ENCODE results near the gene NRM.
A peak's percentile ranks its signal among the peaks of the same experiment; 100 is the strongest.
"Not testable (repeated sequence)": the region's sequence is repeated elsewhere in the genome, so short reads cannot be mapped to it uniquely, and the experiment has no call there.

The NRM gene

DNA sequence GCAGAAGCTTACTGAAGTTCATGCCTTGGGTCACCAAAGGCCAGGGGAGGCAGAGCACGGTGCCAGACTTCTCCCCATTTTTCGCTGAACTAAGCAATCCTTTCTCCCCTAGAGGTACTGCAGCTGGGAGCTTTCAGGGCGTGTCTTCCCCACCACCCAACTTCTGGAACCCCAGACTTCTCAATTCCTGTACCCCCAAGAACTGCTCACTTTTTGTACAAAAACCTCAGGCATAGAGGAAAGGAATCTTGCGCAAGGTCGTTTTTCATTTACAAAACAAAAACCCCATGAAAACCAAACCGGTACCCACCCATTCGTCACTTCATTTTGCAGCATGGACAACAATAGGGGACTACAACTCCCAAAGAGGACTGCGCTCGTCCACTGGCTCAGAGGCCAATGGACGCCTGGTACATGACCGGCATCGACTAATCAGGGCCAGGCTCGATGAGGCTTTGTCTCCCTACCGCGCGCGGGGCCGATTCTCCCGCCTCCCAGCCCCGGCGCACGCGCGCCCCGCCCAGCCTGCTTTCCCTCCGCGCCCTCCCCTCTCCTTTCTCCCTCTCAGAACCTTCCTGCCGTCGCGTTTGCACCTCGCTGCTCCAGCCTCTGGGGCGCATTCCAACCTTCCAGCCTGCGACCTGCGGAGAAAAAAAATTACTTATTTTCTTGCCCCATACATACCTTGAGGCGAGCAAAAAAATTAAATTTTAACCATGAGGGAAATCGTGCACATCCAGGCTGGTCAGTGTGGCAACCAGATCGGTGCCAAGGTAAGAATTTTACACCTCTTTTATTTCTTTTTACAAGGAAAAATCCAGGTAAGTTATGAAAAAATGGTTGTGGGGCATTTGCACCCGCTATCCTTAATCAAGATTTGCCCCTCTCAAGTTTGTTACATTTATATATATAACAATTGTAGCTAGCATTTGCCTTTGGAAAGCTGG, 29.3 kb upstream of the NRM start, which contains the start of gene TUBB:
Gene TUBB (plus strand): TSS at position 562 of the 947 bp plus-strand sequence. CDS start 155 bp downstream, at position 717.
- DNase-seq = peak; percentile 96

DNA sequence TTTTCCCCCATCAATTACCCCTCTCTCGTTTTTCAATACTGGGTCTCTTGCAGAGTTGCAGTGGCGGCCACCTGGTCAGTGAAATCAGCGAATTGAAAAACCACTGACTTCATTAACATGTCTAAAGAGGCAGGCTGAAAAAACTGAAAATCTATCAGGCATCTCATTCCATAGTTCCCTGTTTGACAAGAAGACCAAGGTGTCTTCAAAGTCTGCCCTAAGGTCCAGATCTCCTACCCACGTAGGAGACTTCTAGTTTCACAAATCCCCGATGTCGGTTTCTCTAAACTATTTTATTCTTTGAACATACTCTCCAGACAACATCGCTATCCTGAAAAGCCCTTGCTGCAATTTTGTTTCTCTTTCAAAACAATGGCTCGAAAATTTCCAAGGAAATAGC, 28.6 kb upstream of the NRM start:
- DNase-seq = no peak

DNA sequence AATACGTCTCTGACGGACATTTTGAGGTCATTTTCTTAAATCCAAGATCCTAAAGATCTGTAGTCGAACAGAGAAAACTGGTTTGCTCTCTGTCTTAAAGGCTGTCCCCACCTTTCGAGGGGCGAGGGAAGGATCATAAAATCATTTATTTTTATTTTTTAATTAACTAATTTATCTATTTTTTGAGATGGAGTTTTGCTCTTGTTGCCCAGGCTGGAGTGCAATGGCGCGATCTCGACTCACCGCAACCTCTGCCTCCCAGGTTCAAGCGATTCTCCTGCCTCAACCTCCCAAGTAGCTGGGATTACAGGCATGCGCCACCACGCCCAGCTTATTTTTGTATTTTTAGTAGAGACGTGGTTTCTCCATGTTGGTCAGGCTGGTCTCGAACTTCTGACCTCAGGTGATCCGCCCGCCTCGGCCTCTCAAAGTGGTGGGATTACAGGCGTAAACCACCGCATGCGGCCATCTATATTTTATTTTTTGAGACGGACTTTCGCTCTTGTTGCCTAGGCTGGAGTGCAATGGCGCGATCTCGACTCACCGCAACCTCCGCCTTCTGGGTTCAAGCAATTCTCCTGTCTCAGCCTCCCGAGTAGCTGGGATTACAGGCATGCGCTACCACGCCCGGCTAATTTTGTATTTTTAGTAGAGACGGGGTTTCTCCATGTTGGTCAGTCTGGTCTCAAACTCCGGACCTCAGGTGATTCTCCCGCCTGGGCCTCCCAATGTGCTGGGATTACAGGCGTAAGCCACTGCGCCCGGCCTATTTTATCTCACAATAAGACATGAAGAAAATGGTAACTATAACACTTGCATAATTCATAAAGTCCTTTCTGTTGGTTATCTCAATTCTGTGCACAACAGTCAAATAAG, 27.3 kb upstream of the NRM start:
- not testable (repeated sequence) for DNase-seq

DNA sequence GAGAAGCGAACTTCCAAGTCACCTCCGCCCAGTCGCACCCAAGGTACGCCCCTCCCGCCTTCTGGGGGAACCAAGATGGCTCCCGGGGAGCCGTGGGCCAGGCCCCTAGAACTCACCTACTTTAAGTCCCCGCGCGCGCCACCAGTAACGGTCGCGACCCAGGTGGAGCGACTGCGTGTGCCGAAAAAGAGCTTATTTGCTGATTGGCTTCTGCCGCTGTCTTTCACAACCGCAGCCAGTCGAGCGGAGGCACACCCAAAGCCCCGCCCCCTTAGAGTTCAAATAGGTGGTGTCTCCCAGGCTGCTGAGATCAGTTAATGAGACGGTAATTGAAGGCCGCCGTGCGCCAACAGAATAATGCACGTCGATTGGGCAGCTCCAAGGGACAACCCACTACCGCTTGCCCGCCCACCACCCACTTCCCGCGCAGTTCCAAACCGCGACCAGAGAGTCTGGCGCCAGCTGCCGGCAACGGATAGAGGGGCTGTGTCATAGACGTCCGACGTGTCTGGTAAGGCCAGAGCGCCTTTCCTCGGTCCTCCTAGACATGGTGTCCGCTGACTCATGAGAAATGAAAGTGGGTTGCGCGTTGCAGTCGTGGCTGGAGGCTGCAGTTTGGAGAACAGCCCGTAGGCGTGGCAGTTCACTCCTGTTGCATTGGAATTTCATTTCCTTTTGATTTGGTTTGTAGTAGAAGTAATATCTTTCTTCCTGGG, 26.5 kb upstream of the NRM start, which contains the start of gene MDC1:
Gene MDC1 (minus strand): TSS at position 153 of the 716 bp plus-strand sequence. CDS start 2,106 bp downstream, outside the sequence.
- peak; percentile 99 for DNase-seq

DNA sequence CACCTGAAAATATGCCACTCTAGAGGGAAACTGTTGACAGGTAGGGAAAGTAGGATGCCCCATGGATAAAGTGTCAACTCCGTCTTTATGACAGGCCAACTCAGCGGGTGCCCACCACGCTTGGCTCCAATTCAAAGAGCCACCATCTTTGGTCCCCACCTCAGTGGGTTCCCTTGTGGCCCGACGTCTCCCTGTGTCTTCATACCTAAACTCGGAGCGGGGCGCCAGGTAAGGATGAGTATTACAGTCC, 26.0 kb upstream of the NRM start:
- DNase-seq = no peak

DNA sequence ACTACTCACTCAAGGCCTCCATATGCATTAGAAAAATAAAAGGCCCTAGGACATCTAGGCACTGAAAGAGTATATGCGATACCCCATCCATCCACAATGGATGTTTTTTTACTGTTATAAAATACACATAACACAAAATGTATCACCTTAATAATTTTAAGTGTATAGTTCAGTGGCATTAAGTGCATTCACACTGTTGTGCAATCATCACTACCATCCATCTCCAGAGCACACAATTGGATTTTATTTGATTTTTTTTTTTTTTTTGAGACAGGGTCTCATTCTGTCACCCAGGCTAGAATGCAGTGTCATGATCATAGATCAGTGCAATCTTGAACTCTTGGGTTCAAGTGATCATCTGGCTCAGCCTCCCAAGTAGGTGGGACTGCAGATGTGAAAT, 23.5 kb upstream of the NRM start:
- no peak for DNase-seq

DNA sequence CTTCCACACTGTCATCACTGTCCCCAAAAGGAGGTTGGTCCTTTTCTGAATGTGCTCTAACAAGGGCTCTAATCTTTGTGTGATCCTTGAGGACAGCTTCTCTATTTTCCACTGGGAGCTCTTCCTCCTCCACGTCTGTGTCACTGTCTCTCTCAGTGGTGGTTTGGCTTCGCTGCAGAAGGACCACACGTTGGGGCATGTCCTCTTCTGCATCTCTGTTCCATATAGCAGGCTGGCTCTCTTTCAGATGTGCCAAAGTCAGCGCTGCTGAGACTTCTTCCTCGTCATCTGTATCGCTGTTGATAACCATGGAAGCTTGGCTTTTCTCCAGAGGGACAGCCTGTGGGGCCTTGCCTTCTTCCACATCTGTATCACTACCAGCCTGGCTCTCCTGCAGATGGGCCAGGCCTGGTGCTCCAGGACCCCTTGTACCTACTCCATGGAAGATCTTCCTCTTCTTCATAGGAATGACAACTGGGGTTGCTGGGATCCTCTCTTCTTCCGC, 21.7 kb upstream of the NRM start:
- DNase-seq = no peak

DNA sequence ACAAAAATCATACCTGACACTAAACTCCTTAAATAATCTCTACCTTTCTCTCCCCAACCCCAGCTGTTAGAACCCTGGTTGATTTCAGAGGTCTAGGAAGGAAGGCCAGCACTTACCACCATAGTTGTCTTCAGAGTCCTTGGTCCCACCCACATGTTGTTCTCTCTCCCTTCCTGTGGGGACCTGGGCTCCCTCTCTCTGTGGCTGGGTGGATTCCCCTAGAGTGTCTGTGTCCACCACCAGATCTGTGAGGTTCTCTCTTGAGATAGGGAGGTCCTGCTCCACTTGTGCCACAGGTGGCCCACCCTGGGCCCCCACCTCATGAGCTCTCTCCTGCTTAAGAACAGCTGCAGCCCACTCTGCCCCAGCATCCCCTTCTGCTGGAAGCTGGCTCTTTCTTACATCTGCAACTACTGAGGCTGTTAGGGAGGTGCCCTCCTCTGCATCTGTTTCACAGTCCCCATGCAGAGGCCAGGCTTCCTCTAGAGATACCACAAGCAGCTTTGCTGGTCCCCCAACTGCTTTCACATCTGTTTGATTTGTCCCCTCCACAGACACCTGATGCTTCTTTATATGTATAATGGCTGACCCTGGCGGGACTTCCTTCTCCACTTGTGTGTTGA, 21.1 kb upstream of the NRM start:
- DNase-seq = no peak

DNA sequence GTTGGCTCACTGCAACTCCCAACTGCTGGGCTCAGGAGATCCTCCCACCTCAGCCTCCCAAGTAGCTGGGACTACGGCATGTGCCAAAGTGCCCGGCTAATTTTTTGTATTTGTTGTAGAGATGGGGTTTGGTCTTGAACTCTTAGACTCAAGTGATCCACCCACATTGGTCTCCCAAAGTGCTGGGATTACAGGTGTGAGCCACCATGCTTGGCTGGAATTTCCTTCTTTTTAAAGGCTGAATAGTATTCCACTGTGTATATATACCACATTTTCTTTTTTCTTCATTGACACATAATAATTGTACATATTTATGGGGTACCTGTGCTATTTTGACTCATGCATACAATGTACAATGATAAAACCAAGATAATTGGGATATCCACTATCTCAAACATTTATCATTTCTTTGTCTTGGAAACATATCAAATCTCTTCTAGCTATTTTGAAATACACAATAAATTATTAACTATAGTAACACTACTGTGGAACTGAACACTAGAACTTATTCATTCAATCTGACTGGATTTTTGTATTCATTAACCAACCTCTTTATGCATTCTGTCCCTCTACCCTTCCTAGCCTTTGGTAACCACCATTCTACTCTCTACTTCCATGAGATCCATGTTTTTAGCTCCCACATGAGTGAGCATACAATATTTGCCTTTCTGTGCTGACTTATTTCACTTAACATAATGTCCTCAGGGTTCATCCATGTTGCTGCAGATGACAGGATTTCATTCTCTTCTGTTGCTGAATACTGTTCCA, 18.5 kb upstream of the NRM start:
- DNase-seq = no peak

DNA sequence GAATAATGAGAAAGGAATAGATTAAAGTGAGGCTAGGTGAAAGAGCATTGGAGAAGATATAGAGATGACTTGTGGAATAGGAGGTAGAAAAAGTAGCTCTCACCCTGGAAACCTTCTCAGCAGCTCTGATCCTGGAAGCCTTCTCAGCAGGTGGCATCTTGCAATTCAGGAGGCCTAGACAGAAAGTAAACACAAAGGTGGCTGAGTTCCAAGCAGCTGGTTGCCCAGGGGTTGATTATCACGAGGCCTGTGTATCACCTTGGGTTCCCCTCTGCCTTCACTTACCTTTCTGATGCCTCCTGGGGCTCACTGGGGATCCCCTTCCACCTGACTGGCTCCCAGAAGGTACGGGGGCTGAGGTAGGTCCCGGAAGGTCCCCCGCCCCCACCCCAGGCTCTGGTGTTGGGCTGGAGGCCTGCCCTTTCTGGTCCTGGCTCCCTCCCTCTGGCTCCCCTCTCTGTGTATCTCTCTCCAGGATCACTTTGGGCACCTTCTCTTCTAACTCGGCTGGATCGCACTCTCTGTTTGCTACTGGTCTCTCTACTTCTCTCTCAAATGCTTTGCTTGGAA, 16.6 kb upstream of the NRM start:
- DNase-seq = peak; percentile 69

DNA sequence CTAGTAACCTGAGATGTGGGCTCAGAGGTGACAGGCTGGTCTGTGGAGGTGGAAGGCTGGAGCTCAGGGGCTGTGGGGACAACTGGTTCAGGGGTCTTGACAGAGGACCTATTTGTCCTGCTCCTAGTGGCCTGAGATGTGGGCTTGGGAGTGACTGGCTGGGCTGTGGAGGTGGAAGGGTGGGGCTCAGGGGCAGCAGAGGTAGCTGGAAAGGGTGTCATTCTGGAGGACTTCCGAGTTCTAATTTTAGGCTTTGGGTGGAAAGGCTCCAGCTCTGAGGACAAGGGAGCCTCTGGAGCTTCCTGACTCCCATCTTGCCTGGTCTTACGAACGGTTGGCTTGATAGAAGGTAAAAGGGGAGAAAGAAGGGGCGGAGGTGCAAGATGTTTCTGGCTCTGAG, 14.8 kb upstream of the NRM start:
- DNase-seq = no peak

DNA sequence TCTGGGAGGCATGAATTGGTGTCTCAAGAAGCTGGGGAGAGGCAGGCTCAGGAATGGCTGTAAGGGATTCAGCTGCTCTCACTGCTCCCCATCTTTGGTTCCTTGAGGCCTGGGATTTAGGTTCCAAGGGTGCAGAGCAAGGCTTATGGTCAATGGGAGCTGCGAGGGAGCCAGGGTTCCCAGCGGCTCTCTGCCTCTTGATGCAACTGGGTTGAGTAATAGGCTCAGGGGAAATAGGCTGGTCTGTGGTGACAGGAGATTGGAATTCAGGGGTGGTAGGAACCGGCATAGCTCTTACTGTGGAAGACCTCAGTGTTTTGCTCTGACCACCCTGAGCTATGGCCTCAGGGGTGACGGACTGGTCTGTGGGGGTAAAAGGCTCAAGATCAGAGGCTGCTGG, 13.0 kb upstream of the NRM start:
- DNase-seq = no peak

DNA sequence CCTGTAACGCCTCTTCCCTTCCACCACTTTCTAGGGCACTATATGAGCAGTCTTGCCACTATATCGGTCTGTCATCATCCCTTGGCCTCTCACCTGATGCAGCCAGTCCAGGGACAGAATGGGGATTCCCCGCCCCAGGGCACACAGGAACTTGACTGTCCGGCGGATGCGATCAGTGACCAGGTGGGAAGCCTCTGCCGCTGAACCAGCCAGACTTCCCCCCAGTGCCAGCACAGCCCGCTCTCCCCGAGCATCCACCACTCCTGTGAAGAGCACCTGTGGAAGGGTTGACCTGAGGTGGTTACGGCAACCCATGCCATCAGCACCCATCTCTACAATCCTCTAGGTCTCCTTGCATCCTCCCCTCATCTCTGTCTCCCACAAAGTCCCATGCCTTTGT, 12.2 kb upstream of the NRM start:
- DNase-seq = no peak

DNA sequence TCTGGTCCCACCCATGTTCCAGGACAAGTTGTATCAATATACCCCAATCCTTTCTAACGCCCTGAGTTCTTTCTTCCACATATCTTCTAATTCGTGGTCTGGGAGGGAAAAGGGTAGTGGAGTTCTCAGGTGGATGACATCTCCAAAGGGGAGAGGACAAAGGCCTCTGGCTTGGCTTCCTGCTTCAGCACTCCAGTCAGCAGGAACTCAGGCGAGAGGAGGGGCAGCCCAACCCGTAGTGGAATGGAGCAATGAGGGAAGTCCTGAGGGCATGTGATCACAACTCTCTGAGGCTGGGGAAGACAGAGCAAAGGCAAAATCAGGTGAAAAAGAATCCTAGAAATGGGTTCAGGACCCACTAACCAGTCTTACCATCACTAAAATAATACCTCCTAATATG, 9.6 kb upstream of the NRM start:
- DNase-seq = no peak

DNA sequence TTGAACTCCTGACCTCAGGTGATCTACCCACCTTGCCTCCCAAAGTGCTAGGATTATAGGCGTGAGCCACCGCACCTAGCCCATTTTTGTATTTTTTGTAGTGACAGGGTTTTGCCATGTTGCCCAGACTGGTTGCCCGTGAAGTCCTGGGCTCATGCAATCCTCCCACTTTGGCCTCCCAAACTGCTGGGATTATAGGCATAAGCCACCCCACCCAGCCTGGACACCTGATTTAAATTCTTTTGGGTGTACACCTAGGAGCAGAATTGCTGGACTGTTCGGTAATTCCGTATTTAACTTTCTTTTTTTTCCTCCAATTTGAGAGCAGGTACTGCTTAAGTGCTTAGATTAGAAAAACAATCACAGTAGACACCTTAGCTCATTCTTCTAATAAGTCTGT, 5.6 kb upstream of the NRM start:
- no peak for DNase-seq

DNA sequence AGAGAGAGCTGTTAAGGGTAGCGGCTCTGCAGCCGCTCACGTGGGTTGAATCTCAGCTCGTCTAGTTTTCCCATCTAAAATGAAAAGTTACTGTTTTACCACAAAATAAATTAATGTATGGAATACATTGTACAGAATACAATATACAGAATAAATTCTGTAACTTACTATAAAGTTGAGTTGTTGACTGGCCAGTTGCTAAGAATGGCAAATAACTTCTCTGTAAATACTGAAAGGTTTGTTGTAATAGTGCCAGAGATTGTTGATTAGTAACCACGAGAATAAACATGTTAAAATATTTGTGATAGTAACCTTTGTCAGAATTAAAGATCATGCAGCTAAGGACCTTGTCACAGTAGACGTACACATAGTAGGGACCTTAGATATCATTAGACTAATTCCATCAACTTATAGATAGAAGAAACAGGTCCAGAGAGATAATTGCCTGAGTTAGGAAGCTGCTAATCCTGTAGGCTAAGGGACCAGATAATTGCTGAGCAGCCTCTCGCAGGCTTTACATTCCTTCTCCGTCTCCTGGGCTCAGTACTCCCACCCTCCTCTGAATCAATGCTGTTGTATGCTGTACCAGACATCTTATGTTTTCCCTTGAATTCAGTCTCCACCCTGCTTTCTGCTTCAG, 544 bp upstream of the NRM start:
- DNase-seq = no peak

DNA sequence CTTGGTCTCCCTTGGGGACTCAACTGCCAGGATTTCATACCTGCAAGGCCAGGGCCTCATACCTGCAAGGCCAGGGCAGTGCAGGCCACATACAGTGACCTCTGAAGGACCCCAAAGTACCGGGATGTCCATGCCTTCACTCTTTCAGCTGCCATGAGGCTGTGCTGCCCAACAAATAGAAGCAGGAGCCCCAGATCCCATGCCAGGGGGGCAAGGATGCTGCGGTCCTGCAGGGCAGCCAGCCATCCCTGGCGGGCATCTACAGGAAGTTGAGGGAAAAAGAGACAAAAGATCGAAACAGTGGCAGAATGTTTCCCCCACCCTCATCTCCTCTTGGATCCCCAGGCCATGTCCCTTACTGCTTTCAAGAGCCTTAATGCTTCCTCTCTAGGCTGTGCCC, 799 bp downstream of the NRM start:
- DNase-seq = no peak

DNA sequence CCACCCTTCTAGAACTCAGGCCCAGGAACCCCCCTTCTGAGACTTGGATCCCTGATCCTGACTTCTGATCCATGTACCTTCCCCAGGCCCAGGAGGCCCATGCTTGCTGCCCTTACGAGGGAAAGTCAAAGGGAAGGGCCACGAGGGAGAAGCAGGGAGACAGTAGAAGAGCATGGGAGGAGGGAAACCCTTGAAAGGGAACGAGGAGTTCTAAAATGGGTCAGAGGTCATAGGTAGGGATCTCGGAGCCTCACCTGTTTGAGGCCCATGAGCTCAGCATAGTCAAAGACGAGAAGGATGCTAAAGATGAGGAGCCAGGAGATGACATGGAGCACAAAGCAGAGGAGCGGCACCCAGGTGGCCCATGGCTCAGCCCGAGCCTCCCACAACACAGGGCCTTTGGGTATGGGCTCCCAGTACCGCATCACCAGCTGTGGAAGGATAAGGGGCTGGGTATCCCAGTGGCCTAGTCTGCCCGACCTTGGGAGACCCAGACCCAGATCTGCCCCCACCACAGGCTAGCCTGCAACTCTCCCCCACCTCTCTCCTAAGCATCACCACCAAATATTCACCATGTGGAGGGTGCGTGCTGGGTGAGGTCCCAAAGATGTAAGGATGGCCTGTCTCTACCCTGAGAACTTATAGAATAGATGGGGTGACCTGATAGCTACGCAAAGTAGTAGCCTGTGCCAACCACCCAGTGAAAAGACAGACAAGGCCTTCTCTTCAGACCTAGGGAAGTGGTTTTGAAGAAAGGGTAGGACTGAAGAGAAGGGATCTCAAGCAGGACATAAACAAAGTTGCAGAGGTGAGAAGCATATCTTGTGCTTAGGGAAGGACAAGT, 1.5 kb downstream of the NRM start:
- DNase-seq = no peak

DNA sequence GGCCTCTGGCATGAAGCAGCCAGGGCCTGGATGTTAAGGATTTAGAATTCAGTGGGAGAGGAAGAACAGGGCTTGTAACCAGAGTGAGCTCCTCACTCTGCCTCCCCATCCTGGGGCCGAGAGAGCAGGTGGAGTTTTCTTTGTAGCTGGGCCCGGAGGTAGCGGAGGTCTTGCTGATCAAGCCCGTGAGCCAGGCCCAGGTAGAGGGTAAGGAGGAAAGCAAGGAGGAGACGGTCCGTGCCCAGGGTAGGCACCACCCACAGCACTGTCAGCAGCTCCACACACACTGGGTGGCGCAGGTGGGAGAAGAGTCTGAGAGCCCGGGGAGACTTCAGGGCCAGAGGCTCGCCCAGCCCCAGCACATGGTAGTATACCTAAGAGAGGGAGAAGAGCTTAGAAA, 2.2 kb downstream of the NRM start:
- no peak for DNase-seq
